Stomach smooth muscle (tissue), 2 donors: Measurements from ENCODE around the gene AGR3.

Experiments used
- H3K27ac ChIP-seq: one replicate; pipeline ENCODE4 v1.7.0; 2013; ENCODE audit warnings: mild to moderate bottlenecking, low read length, inconsistent platforms
- H3K27me3 ChIP-seq, 2 donors: one replicate each; pipeline ENCODE4 v1.7.0; 2013; ENCODE audit warnings: low read length in 2 of 2; ENCODE audit not compliant: insufficient read depth in 2 of 2, control insufficient read depth in 1 of 2
- H3K36me3 ChIP-seq, 2 donors: one replicate each; pipeline ENCODE4 v1.7.0; 2013; ENCODE audit warnings: low read length in 2 of 2; ENCODE audit not compliant: control insufficient read depth in 2 of 2, insufficient read depth in 2 of 2
- H3K4me1 ChIP-seq: one replicate; pipeline ENCODE4 v1.7.0; 2013; ENCODE audit warnings: low read length; ENCODE audit not compliant: control insufficient read depth, insufficient read depth
- H3K4me3 ChIP-seq, 2 donors: one replicate each; pipeline ENCODE4 v1.7.0; 2013; ENCODE audit warnings: low read length in 2 of 2
- H3K9ac ChIP-seq, 2 donors: one replicate each; pipeline ENCODE4 v1.7.0; 2013; ENCODE audit warnings: low read length in 2 of 2, mild to moderate bottlenecking in 1 of 2
- H3K9me3 ChIP-seq, 2 donors: one replicate each; pipeline ENCODE4 v1.7.0; 2013; ENCODE audit warnings: low read length in 2 of 2; ENCODE audit not compliant: control insufficient read depth in 2 of 2
- donor health status: healthy.
- donor health status: Pancreatic carcinoma.

The AGR3 gene

GRCh38 chr7:16811551-16811950 lies 70.2 kb downstream of the AGR3 start:
- Histone ChIP-seq H3K4me3 (no peak overlapping the region), H3K36me3 (no peaks in the 10 kb centered on the region), H3K4me1 (no peaks in the 10 kb centered on the region), H3K27ac (no peak overlapping the region), H3K9ac (no peak overlapping the region), H3K27me3 (no peaks in the 10 kb centered on the region), H3K9me3 (no peaks in the 10 kb centered on the region)

- H3K27ac ChIP-seq: no peak overlapping the region
- H3K4me1 ChIP-seq: no peaks in the 10 kb centered on the region
- H3K4me3 ChIP-seq: no peak overlapping the region
- H3K9ac ChIP-seq: no peak overlapping the region
- no peaks in the 10 kb centered on the region for H3K27me3 ChIP-seq
- no peaks in the 10 kb centered on the region for H3K9me3 ChIP-seq
- no peaks in the 10 kb centered on the region for H3K36me3 ChIP-seq
Observed at GRCh38 chr7:16810573-16810972, 71.2 kb downstream of the AGR3 start.

DNA sequence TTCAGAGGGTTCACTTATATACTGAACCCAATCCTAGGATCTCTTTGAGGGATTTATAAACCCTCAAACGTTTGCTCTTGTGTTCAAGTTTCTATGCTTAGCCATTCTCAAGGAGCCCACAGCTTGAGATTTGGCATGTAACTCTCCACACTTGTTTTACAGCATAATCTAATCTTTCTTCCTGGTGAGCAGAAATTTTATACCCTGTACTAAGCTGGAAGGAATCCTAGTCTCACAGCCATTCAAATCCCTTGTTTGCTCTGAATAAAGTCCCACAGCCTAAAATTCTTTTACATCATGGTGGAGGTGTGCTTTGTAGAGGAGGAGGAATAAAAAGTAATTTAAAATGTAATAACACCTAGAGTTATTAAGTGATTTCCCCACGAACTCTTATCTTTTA lies 71.7 kb downstream of the AGR3 start:
- no peaks in the 10 kb centered on the region for H3K36me3 ChIP-seq
- H3K27ac ChIP-seq: no peak overlapping the region
- no peak overlapping the region for H3K4me3 ChIP-seq
- no peaks in the 10 kb centered on the region for H3K9me3 ChIP-seq
- H3K9ac ChIP-seq: no peak overlapping the region
- no peaks in the 10 kb centered on the region for H3K4me1 ChIP-seq
- H3K27me3 ChIP-seq: no peaks in the 10 kb centered on the region
